ENCODE data around the gene ATP6V1B1. TPM values are rescaled to one million over a fixed set of nuclear protein-coding genes. Genes with fewer than 3 reads are reported as not detected.

Gene ATP6V1B1
- total RNA-seq, 1 donor from 2014 or later: not detected

DNA sequence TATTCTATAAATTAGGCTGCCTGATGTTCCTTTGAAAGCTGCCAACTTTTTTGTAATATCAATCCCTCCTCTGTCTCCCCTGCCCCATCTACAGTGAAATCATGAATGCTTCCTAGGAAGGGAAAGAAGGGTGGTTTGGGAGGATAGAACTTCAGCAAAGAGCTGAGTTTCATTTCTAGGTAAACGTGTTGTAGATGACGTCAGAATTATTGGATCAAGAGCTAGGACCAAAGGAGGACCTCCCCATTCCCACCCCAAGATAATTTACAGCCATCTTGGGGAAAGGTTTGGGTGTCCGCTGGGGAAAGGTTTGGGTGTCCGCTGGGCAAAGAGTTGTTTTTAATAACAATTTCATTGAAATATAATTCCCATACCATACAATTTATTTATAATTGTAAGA, 31.5 kb downstream of the ATP6V1B1 start:
- intact Hi-C loops (cut with micrococcal nuclease): no loop called here
- H3K4me3 Mint-ChIP-seq: no peak overlapping the region
- H3K27me3 Mint-ChIP-seq: peaks cover 53% of the 10 kb centered on the region
- no peaks in the 10 kb centered on the region for H3K36me3 Mint-ChIP-seq (ENCODE audit: low read depth)
- peaks cover 7% of the 10 kb centered on the region for H3K4me1 Mint-ChIP-seq
- no peak overlapping the region for H3K27ac Mint-ChIP-seq
- H3K9me3 Mint-ChIP-seq: no peaks in the 10 kb centered on the region
- peak; percentile 39 for DNase-seq

DNA sequence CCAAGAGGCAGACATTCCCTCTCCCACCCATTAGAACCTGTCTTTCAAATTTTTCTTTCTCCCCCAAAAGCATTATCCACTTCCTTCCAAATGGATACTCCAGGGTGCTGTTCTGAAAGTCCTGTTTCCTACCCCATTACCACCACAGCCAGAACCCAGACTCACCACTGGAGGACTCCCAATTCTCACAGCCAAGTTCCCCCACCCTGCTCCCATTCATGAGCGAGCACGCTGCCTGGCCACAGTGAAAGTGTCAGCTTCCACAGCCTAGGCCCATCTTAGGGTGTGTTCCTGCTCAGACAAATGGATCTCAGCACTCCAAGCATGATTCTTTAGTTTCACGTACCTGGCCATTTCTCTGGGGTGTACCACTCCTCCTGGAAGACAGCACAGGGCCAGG, 38.9 kb downstream of the ATP6V1B1 start:
- Mint-ChIP-seq H3K9me3 (no peaks in the 10 kb centered on the region), H3K36me3 (ENCODE audit: low read depth) (no peaks in the 10 kb centered on the region), H3K4me1 (peaks cover 12% of the 10 kb centered on the region), H3K27me3 (peaks cover 41% of the 10 kb centered on the region), H3K27ac (no peak overlapping the region), H3K4me3 (no peak overlapping the region)
- intact Hi-C loops (cut with micrococcal nuclease): no loop called here
- DNase-seq: peak; percentile 45

DNA sequence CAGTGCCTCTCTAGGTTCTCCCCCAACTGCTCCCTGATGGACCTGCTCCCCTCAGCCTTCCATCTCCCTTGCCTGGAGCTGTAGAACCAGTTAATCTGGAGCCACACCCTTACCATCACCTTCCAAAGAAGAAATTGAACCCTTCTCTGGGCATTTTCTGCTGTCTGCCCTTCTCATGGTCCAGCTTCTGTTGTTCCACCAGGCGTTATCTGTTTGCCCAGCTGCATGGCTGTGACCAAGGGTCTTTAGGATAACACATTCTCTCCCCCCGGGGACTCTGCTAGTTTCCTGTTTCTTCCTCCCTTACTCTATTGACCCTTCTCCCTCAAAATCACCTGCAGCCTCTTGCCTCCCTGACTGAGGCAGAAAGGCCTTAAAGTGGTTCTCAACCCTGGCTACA, 39.5 kb downstream of the ATP6V1B1 start:
- H3K4me3 Mint-ChIP-seq: no peak overlapping the region
- no peaks in the 10 kb centered on the region for H3K36me3 Mint-ChIP-seq (ENCODE audit: low read depth)
- intact Hi-C loops (cut with micrococcal nuclease): no loop called here
- no peaks in the 10 kb centered on the region for H3K9me3 Mint-ChIP-seq
- H3K27ac Mint-ChIP-seq: no peak overlapping the region
- DNase-seq: peak; percentile 53
- peaks cover 12% of the 10 kb centered on the region for H3K4me1 Mint-ChIP-seq
- H3K27me3 Mint-ChIP-seq: peaks cover 36% of the 10 kb centered on the region

DNA sequence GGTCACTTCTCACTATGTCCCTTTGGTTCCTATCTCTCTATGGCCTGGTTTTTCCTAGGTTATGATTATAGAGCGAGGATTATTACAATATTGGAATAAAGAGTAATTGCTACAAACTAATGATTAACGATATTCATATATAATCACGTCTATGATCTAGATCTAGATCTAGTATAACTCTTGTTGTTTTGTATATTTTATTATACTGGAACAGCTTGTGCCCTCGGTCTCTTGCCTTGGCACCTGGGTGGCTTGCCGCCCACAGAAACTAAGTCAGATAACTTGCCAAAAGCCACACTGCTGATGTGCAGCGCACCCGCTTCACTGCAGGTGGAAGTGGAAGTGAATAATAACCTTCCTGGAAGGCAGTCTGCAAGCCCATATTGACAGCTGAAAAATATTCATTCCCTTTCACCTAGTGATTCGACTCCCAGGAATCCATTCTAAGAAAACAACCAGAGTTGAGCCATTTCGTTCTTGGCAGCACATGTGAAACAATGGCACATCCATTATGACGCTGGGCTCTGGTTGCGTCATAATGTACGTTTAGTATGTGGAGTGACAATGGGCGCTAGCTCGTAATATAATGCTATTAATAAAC, 42.0 kb downstream of the ATP6V1B1 start:
- DNase-seq: peak; percentile 73
- Mint-ChIP-seq H3K4me3 (peak overlapping the region; percentile 79), H3K27ac (peak overlapping the region; percentile 54), H3K9me3 (no peaks in the 10 kb centered on the region), H3K27me3 (peaks cover 21% of the 10 kb centered on the region), H3K36me3 (ENCODE audit: low read depth) (no peaks in the 10 kb centered on the region), H3K4me1 (peaks cover 12% of the 10 kb centered on the region)
- intact Hi-C loops (cut with micrococcal nuclease): loop anchor here (1.0 kb wide), 2 partner anchors 12 to 18 kb away; no protein-coding TSS in a partner anchor

DNA sequence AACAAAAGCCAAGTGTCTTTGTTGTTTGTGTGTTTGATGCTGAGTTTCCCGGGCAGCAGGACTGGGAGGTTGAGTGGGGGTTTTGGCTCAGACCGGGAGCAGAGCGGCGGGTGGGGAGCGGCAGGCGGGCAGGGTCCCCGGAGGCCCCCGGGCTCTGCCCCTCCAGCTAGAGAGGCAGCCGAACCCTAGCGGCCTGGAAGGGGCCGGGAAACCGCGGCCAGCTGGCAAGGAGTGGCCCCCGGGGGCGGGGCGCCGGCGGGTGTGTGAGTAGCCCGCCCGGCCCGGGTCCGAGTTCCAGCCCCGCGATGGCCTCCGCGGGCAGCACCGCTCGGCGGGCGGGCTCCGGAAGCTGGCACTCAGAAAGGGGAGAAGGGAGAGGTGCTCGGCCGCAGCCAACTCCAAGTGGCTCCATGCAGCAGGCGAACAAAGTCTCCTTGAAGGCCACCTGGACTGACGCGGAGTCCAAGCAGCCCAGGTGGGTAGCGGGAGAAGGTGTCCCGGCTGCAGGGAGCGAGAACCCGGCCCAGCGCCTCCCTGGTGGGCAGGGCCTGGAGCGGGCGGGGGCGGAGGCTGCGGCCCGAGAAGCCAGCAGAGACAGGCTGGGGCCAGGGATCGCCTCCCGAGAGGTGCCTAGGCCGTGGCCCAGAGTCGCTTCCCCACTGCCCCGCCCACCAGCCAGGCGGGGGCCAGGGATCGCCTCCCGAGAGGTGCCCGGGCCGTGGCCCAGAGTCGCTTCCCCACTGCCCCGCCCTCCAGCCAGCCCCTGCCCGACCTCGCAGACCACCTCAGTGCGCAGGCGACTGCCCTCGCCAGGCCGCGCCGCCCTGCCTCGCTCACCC, 42.9 kb downstream of the ATP6V1B1 start, which contains the start of gene ANKRD53:
Gene ANKRD53, plus strand, starts transcription at position 290 of the 839 bp plus-strand sequence. Its CDS starts 16 bp downstream, at position 306.
- Mint-ChIP-seq H3K27ac (peak within 1 kb of the TSS; percentile 54), H3K9me3 (no peaks in the 10 kb centered on the region), H3K27me3 (peaks cover 15% of the 10 kb centered on the region), H3K4me1 (peaks cover 12% of the 10 kb centered on the region), H3K4me3 (peak within 1 kb of the TSS; percentile 79), H3K36me3 (ENCODE audit: low read depth) (no peaks in the 10 kb centered on the region)
- DNase-seq: peak; percentile 68
- intact Hi-C loops (cut with micrococcal nuclease): no loop called here

DNA sequence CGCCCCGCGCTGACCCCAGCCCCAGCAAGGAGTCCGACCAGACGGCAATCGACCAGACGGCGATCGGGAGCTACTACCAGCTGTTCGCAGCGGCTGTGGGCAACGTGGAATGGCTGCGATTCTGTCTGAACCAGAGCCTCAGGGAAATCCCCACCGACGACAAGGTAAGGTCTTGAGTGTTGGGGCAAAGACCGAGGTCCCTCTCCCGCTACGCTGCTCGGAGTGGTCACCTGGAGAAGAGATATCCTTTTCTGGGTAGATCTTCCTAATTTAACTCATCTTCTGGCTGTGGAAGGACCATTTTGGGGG, 43.4 kb downstream of the ATP6V1B1 start:
- no peak for DNase-seq
- Mint-ChIP-seq H3K36me3 (ENCODE audit: low read depth) (no peaks in the 10 kb centered on the region), H3K9me3 (no peaks in the 10 kb centered on the region), H3K4me3 (no peak overlapping the region), H3K27ac (no peak overlapping the region), H3K27me3 (peaks cover 10% of the 10 kb centered on the region), H3K4me1 (peaks cover 12% of the 10 kb centered on the region)
- intact Hi-C loops (cut with micrococcal nuclease): no loop called here

DNA sequence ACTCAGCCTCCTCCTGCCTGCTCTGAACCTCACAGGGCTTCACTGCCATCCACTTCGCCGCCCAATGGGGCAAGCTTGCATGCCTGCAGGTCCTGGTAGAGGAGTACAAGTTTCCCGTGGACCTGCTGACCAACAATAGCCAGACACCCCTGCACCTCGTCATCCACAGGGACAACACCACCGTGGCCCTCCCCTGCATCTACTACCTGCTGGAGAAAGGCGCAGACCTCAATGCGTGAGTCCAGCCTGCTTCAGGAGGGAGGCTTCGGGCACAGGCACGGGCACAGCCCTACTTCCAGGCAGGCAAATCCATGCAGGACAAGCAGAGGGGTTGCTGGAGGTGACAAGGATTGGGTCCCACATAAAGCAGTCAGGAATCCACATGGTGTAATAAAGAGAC, 43.9 kb downstream of the ATP6V1B1 start:
- no peaks in the 10 kb centered on the region for H3K9me3 Mint-ChIP-seq

DNA sequence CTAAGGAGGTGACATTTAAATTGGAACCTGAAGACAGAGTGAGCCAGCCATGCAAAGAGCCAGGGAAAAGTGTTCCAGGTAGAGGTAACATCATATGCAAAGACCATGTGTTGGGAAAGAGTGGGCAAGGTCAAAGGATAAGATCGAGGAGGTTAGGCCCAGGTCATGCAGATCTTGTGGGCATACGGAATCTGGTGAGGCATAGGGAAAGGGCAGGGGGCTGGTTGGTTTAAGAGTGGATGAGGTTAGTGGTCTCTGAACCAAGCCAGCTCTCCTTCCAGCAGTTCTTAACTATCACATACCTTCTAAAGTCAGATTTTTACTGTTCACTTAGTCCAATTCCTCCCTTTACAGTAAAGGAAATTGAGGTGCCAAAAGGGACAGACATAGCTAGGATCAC, 45.7 kb downstream of the ATP6V1B1 start:
- Mint-ChIP-seq H3K27me3 (peaks cover 2% of the 10 kb centered on the region), H3K4me1 (peaks cover 24% of the 10 kb centered on the region), H3K36me3 (ENCODE audit: low read depth) (peaks cover 9% of the 10 kb centered on the region), H3K9me3 (no peaks in the 10 kb centered on the region), H3K4me3 (no peak overlapping the region), H3K27ac (no peak overlapping the region)
- intact Hi-C loops (cut with micrococcal nuclease): no loop called here
- DNase-seq: no peak

More for the DNA sequence above, 43.9 kb downstream of the ATP6V1B1 start:
- Mint-ChIP-seq H3K4me3 (no peak overlapping the region), H3K4me1 (peaks cover 17% of the 10 kb centered on the region), H3K27me3 (peaks cover 6% of the 10 kb centered on the region), H3K36me3 (ENCODE audit: low read depth) (no peaks in the 10 kb centered on the region), H3K27ac (no peak overlapping the region)
- DNase-seq: no peak
- intact Hi-C loops (cut with micrococcal nuclease): no loop called here

DNA sequence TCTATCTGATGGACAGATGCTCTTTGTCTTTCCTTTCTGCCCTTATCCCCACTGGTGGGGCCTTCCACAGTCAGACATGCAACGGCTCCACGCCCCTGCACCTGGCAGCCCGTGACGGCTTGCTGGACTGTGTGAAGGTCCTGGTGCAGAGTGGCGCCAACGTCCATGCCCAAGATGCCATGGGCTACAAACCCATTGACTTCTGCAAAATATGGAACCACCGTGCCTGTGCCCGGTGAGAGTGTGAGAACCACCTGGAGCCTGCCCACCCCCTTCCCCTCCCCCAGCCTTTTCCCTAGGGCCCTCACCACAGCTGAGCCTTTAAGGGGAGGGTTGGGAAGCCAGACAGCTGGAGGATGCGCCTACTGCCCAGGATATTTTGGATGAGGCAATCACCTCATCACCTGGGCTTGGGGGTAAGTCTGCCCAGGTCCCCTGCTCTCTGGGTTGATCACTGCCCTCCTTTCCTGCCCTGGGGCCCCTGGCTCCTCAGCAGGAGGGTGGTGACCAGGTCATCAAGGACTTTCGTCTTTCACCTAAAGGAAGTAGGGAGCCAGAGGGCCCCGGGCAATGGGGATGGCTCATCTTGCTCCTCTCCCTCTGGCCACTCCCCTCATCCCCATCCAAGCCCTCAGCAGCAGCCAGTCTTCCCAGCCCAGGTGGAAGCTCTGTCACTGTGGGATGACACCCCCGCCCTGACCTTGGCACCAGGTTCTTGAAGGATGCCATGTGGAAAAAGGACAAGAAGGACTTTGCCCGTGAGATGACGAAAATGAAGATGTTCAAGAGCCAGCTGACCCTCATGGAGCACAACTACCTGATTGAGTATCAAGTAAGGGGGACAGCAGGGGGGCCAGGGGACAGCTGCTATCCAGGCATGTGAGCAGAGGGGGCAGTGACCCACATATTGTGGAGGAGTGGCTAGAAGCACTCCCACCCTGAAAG, 46.4 kb downstream of the ATP6V1B1 start:
- Mint-ChIP-seq H3K9me3 (no peaks in the 10 kb centered on the region), H3K4me3 (no peak overlapping the region), H3K36me3 (ENCODE audit: low read depth) (peaks cover 15% of the 10 kb centered on the region), H3K4me1 (peaks cover 21% of the 10 kb centered on the region), H3K27me3 (peaks cover 2% of the 10 kb centered on the region), H3K27ac (no peak overlapping the region)
- DNase-seq: no peak
- intact Hi-C loops (cut with micrococcal nuclease): no loop called here

DNA sequence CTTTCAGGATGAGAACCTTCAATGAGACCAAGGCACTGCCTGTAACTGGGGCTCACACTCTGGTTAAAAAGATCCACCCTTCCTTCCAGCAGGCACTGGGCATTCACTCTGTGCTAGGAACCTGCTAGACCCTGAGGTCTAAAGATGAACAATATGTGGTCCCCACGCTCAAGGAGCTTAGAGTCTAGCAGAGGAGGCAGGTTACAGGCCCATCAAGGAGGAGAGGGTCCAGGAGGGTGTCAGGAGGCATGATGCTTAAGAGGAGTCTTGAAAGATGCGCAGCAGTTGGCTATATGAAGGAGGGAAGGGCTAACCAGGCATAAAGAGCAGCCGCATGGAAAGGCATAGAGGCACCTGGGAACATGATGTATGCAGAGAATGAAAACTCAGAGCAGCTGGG, 47.3 kb downstream of the ATP6V1B1 start:
- Mint-ChIP-seq H3K27ac (no peak overlapping the region), H3K9me3 (no peaks in the 10 kb centered on the region)
- no peak for DNase-seq

DNA sequence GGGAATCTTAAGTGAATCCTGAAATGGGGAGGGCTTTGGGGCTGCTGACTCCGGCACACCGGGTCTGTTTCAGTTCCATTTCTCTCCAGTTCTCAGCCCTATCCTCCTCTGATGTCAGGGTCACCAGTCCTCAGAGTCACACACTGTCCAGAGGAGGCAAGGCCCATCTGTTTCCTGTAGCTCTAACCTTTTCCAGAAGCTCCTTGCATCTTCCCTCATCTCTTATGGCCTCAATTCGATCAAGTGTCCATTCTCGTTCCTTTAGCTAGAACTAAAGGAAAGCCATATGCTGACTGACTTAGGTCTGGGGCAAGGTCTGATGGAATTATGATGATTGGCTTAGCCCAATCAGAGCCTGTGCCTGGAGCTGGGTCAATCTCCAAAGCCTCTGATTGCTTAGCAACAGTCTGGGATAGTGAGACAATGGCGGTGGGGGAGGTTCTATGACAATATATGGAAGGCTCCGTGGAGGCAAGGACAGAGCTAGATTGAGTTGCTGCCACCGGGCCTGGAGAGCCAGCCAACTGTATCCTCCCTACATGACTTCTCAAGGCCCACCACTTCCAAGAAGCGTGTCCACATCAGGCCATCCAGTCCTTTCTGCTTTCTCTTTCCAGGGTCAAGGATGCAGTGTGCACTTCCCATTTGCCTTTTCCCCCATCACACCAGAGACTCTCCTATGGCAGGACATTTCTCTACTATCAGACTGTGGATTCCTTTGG, 48.0 kb downstream of the ATP6V1B1 start:
- no peak for DNase-seq
- peaks cover 27% of the 10 kb centered on the region for H3K36me3 Mint-ChIP-seq (ENCODE audit: low read depth)
- intact Hi-C loops (cut with micrococcal nuclease): loop anchor here (2.0 kb wide), 1 partner anchor 19 kb away; no protein-coding TSS in a partner anchor
- H3K27me3 Mint-ChIP-seq: no peaks in the 10 kb centered on the region
- H3K4me1 Mint-ChIP-seq: peaks cover 12% of the 10 kb centered on the region
- H3K27ac Mint-ChIP-seq: no peak overlapping the region
- H3K4me3 Mint-ChIP-seq: no peak overlapping the region
- no peaks in the 10 kb centered on the region for H3K9me3 Mint-ChIP-seq

More for the DNA sequence above, 47.3 kb downstream of the ATP6V1B1 start:
- Mint-ChIP-seq H3K36me3 (ENCODE audit: low read depth) (peaks cover 22% of the 10 kb centered on the region), H3K27me3 (peaks cover 2% of the 10 kb centered on the region), H3K4me3 (no peak overlapping the region), H3K4me1 (peaks cover 15% of the 10 kb centered on the region)
- intact Hi-C loops (cut with micrococcal nuclease): no loop called here

DNA sequence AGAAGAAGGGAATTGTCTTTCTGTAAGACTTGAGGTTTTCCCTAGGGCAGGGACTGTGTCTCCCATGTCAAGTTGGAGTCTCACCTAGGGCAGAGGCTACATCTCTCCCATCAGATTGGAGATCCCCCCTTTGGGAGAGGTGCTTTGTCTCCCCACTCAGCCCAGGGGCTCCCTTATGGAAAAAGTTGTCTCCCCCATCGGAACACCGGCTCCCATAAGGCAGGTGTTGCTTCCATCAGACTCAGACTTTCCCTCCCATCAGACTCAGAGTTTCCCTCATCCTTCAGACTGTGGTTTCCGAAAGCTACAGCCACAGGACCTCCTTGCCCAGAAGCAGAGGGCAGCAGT, 48.5 kb downstream of the ATP6V1B1 start:
- DNase-seq: no peak
- H3K9me3 Mint-ChIP-seq: no peaks in the 10 kb centered on the region
- intact Hi-C loops (cut with micrococcal nuclease): loop anchor here (2.0 kb wide), 1 partner anchor 19 kb away; no protein-coding TSS in a partner anchor
- H3K36me3 Mint-ChIP-seq (ENCODE audit: low read depth): peaks cover 32% of the 10 kb centered on the region
- H3K27me3 Mint-ChIP-seq: no peaks in the 10 kb centered on the region
- H3K27ac Mint-ChIP-seq: no peak overlapping the region
- peaks cover 12% of the 10 kb centered on the region for H3K4me1 Mint-ChIP-seq
- H3K4me3 Mint-ChIP-seq: no peak overlapping the region
